ENCODE results near the gene SLC33A1.
"Not testable (repeated sequence)": the region's sequence is repeated elsewhere in the genome, so short reads cannot be mapped to it uniquely, and the experiment has no call there.

The SLC33A1 gene

GRCh38 chr3:155863072-155863784, 9.0 kb upstream of the SLC33A1 start:
- in situ Hi-C loops (cut with HindIII; ENCODE audit: low sequenced_read_pairs) = no loop called here
- H3K4me3 ChIP-seq (ENCODE audit: low read depth, low read length) = no peak overlapping the region
- no peak for DNase-seq (ENCODE audit: low read depth)
- TF ChIP-seq CTCF (IDR thresholded peaks at IDR 0.05; ENCODE audit: low read depth, low read length, missing control alignments) = no peak

DNA sequence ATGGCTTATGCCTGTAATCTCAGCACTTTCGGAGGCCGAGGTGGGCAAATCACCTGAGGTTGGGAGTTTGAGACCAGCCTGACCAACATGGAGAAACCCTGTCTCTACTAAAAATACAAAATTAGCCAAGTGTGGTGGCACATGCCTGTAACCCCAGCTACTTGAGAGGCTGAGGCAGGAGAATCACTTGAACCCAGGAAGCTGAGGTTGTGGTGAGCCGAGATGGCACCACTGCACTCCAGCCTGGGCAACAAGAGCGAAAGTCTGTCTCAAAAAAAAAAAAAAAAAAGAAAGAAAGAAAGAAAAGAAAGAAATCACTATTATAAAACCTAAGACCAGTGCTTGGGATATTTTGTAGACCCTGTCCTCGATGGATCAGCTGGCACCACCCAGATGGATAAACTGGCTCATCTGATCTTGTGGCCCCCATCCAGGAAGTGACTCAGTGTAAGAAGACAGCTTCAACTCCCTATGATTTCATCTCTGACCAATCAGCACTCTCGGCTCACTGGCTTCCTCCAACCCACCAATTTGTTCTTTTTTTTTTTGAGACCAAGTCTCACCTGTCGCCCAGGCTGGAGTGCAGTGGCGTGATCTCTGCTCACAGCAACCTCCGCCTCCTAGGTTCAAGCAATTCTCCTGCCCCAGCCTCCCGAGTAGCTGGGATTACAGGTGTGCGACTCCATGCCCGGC, 8.2 kb upstream of the SLC33A1 start:
- in situ Hi-C loops (cut with HindIII; ENCODE audit: low sequenced_read_pairs); H3K4me3 ChIP-seq (ENCODE audit: low read depth, low read length): not testable (repeated sequence)

DNA sequence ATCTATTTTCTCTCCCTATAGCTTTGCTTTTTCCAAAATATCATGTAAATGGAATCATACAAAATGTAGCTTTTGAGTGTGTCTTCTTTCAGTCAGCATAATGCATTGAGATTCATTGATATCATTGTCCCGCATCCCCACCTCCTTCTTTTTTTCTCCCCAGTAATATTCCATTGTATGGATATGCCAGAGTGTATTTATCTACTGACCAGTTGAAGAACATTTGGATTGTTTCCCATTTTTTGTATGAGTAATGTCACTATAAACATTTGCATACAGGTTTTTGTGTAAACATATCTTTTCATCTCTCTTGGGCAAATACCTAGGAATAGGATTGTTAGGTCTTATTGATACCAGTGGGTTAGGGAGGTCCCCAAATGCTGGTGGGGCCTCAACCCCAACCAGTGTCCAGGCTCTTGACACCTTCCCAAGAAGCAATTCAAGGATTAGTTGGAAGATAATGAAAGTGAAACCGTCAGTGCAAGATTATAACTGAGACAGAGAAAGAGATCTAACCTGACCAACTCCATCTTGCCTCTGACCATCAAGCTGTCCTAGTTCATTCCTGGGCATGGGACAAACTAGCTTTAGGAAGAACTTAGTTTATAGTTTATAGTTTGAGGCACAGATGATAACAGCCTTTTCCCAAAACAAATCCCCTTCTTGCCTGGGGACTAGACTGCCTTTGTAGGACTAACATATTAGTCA, 7.4 kb upstream of the SLC33A1 start:
- in situ Hi-C loops (cut with HindIII; ENCODE audit: low sequenced_read_pairs) = no loop called here

More for the DNA sequence above, 8.2 kb upstream of the SLC33A1 start:
- DNase-seq (ENCODE audit: low read depth) = not testable (repeated sequence)

GRCh38 chr3:155860424-155860823, 6.2 kb upstream of the SLC33A1 start:
- in situ Hi-C loops (cut with HindIII; ENCODE audit: low sequenced_read_pairs); DNase-seq (ENCODE audit: low read depth); H3K4me3 ChIP-seq (ENCODE audit: low read depth, low read length): not testable (repeated sequence)

More for the DNA sequence above, 7.4 kb upstream of the SLC33A1 start:
- TF ChIP-seq CTCF (IDR thresholded peaks at IDR 0.05; ENCODE audit: low read depth, low read length, missing control alignments) = no peak
- no peak for DNase-seq (ENCODE audit: low read depth)
- H3K4me3 ChIP-seq (ENCODE audit: low read depth, low read length) = no peak overlapping the region

DNA sequence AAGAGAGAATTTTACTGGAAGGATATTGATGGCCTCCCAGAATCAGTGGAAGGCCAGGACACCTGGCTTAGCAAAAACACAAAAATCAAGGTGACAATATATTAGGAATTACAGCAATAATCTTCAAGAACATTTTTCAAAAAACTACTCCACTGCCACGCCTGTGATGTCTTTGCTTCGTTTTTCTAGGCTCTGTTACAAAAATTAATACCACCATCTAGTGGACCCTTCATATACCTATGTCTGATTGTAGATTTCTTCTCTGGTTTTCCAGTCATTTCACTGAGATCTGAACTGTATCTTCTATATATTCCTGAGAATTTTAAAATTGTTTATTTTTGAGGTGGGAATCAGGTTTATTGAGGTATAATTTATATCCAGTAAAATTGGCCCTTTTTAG, 5.6 kb upstream of the SLC33A1 start:
- no peak for DNase-seq (ENCODE audit: low read depth)
- in situ Hi-C loops (cut with HindIII; ENCODE audit: low sequenced_read_pairs) = no loop called here
- peak; percentile 14 for TF ChIP-seq CTCF (IDR thresholded peaks at IDR 0.05; ENCODE audit: low read depth, low read length, missing control alignments)
- no peak overlapping the region for H3K4me3 ChIP-seq (ENCODE audit: low read depth, low read length)

DNA sequence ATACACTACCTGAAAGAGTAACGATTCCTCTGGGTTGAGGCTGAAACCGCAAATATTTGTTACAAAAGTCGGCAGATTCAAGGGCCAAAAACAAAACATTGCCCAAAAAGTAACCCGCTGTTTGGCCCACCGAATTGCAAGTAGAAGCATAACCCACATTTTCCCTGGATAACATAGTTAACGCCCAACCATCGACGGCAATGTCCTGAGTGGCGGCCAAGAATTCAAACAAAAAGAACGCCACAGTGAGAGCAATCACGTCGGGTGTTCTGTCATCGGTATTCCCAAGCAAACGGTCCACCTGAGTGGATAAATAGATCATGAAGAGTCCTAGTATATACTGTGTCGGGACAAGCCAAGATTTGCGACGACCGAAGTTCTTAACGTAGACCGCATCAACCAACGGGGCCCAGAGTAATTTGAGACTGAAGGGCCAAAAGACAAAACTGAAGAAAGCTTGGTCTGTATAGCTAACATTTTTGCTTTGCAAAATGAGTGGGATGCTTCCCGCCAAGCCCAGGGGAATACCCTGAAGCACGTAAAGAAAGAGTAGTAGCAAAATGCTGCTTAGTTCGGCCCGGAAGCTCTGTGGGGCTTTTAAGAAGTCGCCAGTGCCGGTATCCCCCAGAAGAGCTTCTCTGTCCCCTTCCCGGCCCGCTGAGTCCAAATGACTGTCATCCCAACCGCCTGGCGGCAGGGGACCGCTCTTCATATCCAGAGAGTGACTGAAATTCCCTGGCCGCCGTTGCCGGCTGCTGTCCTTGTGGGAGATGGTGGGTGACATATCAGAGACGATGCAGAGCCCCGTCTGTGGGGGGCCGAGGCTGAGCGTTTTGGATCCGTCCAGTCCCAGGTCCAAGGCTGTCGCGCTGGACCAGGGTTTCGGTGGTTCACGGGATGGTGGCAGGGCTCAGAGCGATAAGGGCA, 750 bp downstream of the SLC33A1 start:
- peak overlapping the region; percentile 71 for H3K4me3 ChIP-seq (ENCODE audit: low read depth, low read length)
- TF ChIP-seq CTCF (IDR thresholded peaks at IDR 0.05; ENCODE audit: low read depth, low read length, missing control alignments) = no peak
- in situ Hi-C loops (cut with HindIII; ENCODE audit: low sequenced_read_pairs) = no loop called here
- DNase-seq (ENCODE audit: low read depth) = no peak

DNA sequence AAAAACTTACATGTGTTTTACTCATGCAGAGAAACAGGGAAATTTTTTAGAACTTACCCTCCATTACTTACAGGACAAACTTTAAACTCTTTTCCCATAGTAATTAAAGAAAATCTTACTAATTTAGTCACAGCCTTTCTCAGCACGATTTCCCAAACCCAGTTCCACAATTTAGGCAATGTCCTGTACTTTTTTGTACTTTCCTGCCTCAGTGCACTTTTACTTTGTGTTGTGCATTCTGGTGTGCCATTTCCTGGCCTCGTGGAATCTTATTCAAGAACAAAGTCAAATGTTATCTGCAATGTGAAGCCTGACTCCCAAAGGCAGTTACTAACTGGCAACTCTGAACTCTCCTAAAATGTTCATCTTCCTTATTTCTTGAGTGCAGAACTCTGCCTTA, 1.9 kb downstream of the SLC33A1 start:
- TF ChIP-seq CTCF (IDR thresholded peaks at IDR 0.05; ENCODE audit: low read depth, low read length, missing control alignments) = no peak
- in situ Hi-C loops (cut with HindIII; ENCODE audit: low sequenced_read_pairs) = no loop called here
- no peak for DNase-seq (ENCODE audit: low read depth)
- H3K4me3 ChIP-seq (ENCODE audit: low read depth, low read length) = peak overlapping the region; percentile 71

GRCh38 chr3:155849404-155849803, 4.8 kb downstream of the SLC33A1 start:
- H3K4me3 ChIP-seq (ENCODE audit: low read depth, low read length); DNase-seq (ENCODE audit: low read depth); in situ Hi-C loops (cut with HindIII; ENCODE audit: low sequenced_read_pairs): not testable (repeated sequence)

Data from astrocyte of the cerebellum (primary cell).